Endothelial cell of umbilical vein (primary cell): ENCODE measurements around the gene HBP1. TPM values are rescaled to one million over a fixed set of nuclear protein-coding genes. Genes with fewer than 3 reads are reported as not detected.

Source experiments
- BruUV-seq: library from RNA; stranded (reverse); fragments of 400-500 nt; replicated peaks from 2 replicates; lab custom pipeline; 2021; lab: Mats Ljungman, UMichigan
- CTCF ChIA-PET: fragments of 300-600, 350-600 bp; sonication (Branson Sonifier 250); formaldehyde crosslinking; loops from one replicate; lab custom pipeline; 2021; ENCODE audit warnings: antibody characterized with exemption, inconsistent platforms; lab: Charles Lee
- POLR2A ChIA-PET: fragments of 300-600, 350-600 bp; sonication (Branson Sonifier 250); formaldehyde crosslinking; loops from one replicate; lab custom pipeline; 2021; ENCODE audit warnings: antibody characterized with exemption, inconsistent platforms; lab: Charles Lee
- DNase-seq: peaks from one replicate; pipeline ENCODE4 v3.0.0-alpha.2; 2011; ENCODE audit warnings: low read depth, low spot score
- FAIRE-seq: peaks from 2 replicates; lab custom pipeline; 2011; peaks lifted over from hg19 to GRCh38; lab: Jason Lieb, UNC
- H2AFZ ChIP-seq: 2 replicates; pipeline ENCODE4 v1.6.0; 2012; ENCODE audit warnings: low read depth, low read length, control low read depth, inconsistent platforms
- H3K27ac ChIP-seq: 2 replicates; pipeline ENCODE4 v1.5.1; 2011; ENCODE audit warnings: low read depth, mild to moderate bottlenecking, control low read depth, low read length, moderate library complexity; ENCODE audit not compliant: insufficient read depth
- H3K27me3 ChIP-seq, 2 experiments: 2 replicates each; pipeline versions ENCODE4 v1.6.0 to v1.6.1; 2011; ENCODE audit warnings: low read length in 2 of 2, mixed read lengths in 1 of 2; ENCODE audit not compliant: control insufficient read depth in 2 of 2, insufficient read depth in 2 of 2
- H3K36me3 ChIP-seq, 2 experiments: 2 replicates in 1 of 2; 3 replicates in 1 of 2; pipeline ENCODE4 v1.5.1; 2011; ENCODE audit warnings: low read length in 2 of 2, mild to moderate bottlenecking in 1 of 2, moderate library complexity in 1 of 2; ENCODE audit not compliant: control insufficient read depth in 2 of 2, insufficient read depth in 2 of 2; ENCODE audit errors: extremely low read depth in 1 of 2
- H3K4me1 ChIP-seq: 3 replicates; pipeline ENCODE4 v1.5.1; 2011; ENCODE audit warnings: mild to moderate bottlenecking, low read length; ENCODE audit not compliant: control insufficient read depth, insufficient read depth; ENCODE audit errors: extremely low read depth
- H3K4me2 ChIP-seq: 2 replicates; pipeline ENCODE4 v1.6.1; 2011; ENCODE audit warnings: low read length, control low read depth, mixed read lengths; ENCODE audit not compliant: insufficient read depth
- H3K4me3 ChIP-seq, 3 experiments: fragments of 200-600 bp in 1 of 3; sonication (generic), shearing (Covaris generic) in 1 of 3; replicated peaks in 1 of 3; 2 replicates each; pipeline ENCODE4 v1.5.1; 2011 to 2016; ENCODE audit warnings: control low read depth in 3 of 3, low read length in 3 of 3, mild to moderate bottlenecking in 2 of 3, inconsistent platforms in 1 of 3, low read depth in 1 of 3, moderate library complexity in 1 of 3; ENCODE audit not compliant: insufficient read depth in 1 of 3
- H3K79me2 ChIP-seq: 2 replicates; pipeline ENCODE4 v1.6.0; 2012; ENCODE audit warnings: low read length, inconsistent platforms; ENCODE audit not compliant: control insufficient read depth, insufficient read depth
- H3K9ac ChIP-seq: replicated peaks from 2 replicates; pipeline ENCODE3; 2011; ENCODE audit warnings: low read length, control low read depth; ENCODE audit not compliant: insufficient read depth; ENCODE audit errors: extremely low read depth
- H3K9me1 ChIP-seq: replicated peaks from 3 replicates; pipeline ENCODE4 v1.6.0; 2011; ENCODE audit warnings: mild to moderate bottlenecking, low read length; ENCODE audit not compliant: control insufficient read depth, insufficient read depth; ENCODE audit errors: extremely low read depth
- H3K9me3 ChIP-seq: replicated peaks from 2 replicates; pipeline ENCODE4 v1.5.1; 2012; ENCODE audit warnings: low read length, inconsistent platforms; ENCODE audit not compliant: control insufficient read depth, insufficient read depth
- H4K20me1 ChIP-seq: replicated peaks from 2 replicates; pipeline ENCODE3; 2011; ENCODE audit warnings: mild to moderate bottlenecking, low read length; ENCODE audit not compliant: control insufficient read depth, insufficient read depth; ENCODE audit errors: extremely low read depth
- GATA2 ChIP-seq: IDR thresholded peaks from 2 replicates; pipeline ENCODE4 v1.7.0; 2011; ENCODE audit warnings: low read depth, mild to moderate bottlenecking, moderate library complexity, mixed read lengths, low read length; ENCODE audit not compliant: insufficient read length, insufficient read depth
- JUN ChIP-seq: IDR thresholded peaks from 2 replicates; pipeline ENCODE4 v1.6.1; 2011; ENCODE audit warnings: borderline replicate concordance, low read depth; ENCODE audit not compliant: insufficient read length, insufficient read depth
- MYC ChIP-seq: IDR thresholded peaks from one replicate; pipeline ENCODE4 v1.6.1; 2011; ENCODE audit warnings: mild to moderate bottlenecking, low read depth, low read length
- dilution Hi-C: fragments of 300-500 bp; cut with MboI; formaldehyde crosslinking; loops from one replicate; pipeline ENCODE4 v1.15.0; 2019; ENCODE audit warnings: low sequenced_read_pairs; ENCODE audit not compliant: extremely low pct_ligation_motif_present
- intact Hi-C: fragments of 100-400 bp; cut with micrococcal nuclease; formaldehyde crosslinking; loops from one replicate; pipeline ENCODE4 v1.10.0; 2022
- polyA plus RNA-seq, 4 experiments: library from polyadenylated mRNA; depleted of rRNA in 3 of 4; stranded (reverse) in 3 of 4; unstranded in 1 of 4; fragments of >200 nt; gene quantifications; 2 replicates each; pipeline versions ENCODE4 v1.2.1 to v1.2.3, GENCODE V29; 2011 to 2012; ENCODE audit warnings: missing spikeins in 1 of 4
- total RNA-seq: library from RNA; stranded (reverse); gene quantifications from 2 replicates; pipeline ENCODE4 v1.2.3, GENCODE V29; 2021
- TF ChIP-seq, protein P1 (sequence below): IDR thresholded peaks from 2 replicates; pipeline ENCODE4 v1.6.1; 2011; ENCODE audit not compliant: insufficient read depth, insufficient read length
- TF ChIP-seq, protein P2 (sequence below), 2 donors: IDR thresholded peaks; 1 replicate in 1 of 2; 2 replicates in 1 of 2; pipeline ENCODE4 v1.5.1; 2011; ENCODE audit warnings: low read length in 2 of 2, mild to moderate bottlenecking in 2 of 2, moderate library complexity in 2 of 2, control low read depth in 1 of 2, inconsistent platforms in 1 of 2, low read depth in 1 of 2; ENCODE audit not compliant: insufficient read depth in 1 of 2; ENCODE audit errors: extremely low read depth in 1 of 2

Gene HBP1
- total and polyA plus RNA-seq, 2 donors (not counting 3 experiments of a cell fraction or from before 2014, with no cell fraction given), result 49.6 to 63.4 TPM

DNA sequence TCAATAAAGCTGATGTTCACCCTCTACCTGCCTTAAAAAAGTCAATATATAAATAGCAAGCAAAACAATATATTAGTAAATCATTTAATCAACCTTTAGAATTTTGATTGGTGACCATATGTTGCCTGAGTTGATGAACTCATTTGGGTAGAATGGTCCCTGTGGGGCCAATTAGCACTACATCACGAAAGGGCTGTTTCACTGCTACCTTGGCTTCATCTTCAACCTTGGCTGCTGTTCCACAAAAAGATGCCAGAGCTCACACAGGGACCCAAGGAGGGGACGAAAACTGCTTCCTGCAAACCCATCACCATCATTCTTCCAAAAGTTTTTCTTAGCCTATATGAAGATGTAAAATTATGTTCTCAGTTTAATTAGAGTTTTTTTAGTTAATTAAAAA lies 35.4 kb upstream of the HBP1 start:
- Histone ChIP-seq H3K36me3 (peaks cover 0 to 2% of the 10 kb centered on the region in 2 experiments), H3K9me3 (no peaks in the 10 kb centered on the region), H3K9me1 (no peaks in the 10 kb centered on the region), H3K4me3 (no peak overlapping the region), H3K4me2 (no peak overlapping the region), H2AFZ (no peak overlapping the region), H4K20me1 (no peaks in the 10 kb centered on the region), H3K27me3 (no peaks in the 10 kb centered on the region), H3K9ac (no peak overlapping the region), H3K79me2 (no peaks in the 10 kb centered on the region), H3K4me1 (no peaks in the 10 kb centered on the region), H3K27ac (no peak overlapping the region)
- intact Hi-C loops (no loop called here), dilution Hi-C loops (no loop called here)
- TF ChIP-seq MYC (no peak), JUN (no peak), GATA2 (no peak)
- TF ChIP-seq, protein P1, sequence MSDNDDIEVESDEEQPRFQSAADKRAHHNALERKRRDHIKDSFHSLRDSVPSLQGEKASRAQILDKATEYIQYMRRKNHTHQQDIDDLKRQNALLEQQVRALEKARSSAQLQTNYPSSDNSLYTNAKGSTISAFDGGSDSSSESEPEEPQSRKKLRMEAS, result no peak
- TF ChIP-seq, protein P2, sequence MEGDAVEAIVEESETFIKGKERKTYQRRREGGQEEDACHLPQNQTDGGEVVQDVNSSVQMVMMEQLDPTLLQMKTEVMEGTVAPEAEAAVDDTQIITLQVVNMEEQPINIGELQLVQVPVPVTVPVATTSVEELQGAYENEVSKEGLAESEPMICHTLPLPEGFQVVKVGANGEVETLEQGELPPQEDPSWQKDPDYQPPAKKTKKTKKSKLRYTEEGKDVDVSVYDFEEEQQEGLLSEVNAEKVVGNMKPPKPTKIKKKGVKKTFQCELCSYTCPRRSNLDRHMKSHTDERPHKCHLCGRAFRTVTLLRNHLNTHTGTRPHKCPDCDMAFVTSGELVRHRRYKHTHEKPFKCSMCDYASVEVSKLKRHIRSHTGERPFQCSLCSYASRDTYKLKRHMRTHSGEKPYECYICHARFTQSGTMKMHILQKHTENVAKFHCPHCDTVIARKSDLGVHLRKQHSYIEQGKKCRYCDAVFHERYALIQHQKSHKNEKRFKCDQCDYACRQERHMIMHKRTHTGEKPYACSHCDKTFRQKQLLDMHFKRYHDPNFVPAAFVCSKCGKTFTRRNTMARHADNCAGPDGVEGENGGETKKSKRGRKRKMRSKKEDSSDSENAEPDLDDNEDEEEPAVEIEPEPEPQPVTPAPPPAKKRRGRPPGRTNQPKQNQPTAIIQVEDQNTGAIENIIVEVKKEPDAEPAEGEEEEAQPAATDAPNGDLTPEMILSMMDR (IDR thresholded peaks at IDR 0.05; ENCODE audit: extremely low read depth in 1 of 2, insufficient read depth in 1 of 2, low read depth in 1 of 2, low read length in 2 of 2), result no peak
- BruUV-seq, result no TSS peak
- DNase-seq (no peak), FAIRE-seq (no peak)
- CTCF ChIA-PET, result interaction anchor here (1.3 to 3.8 kb wide), 3 partner anchors 11 to 186 kb away, joined by 5 to 13 read pairs (median 13); no protein-coding TSS in a partner anchor
- POLR2A ChIA-PET, result no interaction called here
